ENCODE data around the gene RDH16.
A peak's percentile ranks its signal among the peaks of the same experiment; 100 is the strongest.

- peak; percentile 97 for TF ChIP-seq CTCF (conservative IDR thresholded peaks at IDR 0.05)
- peak; percentile 71; the same call in 1 of the 2 replicates for TF ChIP-seq ZFX (IDR thresholded peaks at IDR 0.05)
Measured at GRCh38 chr12:57005980-57006808, 48.8 kb upstream of the RDH16 start, which contains the start of gene ZBTB39.

All from C4-2B (cell line).